Esophagus squamous epithelium (tissue), 4 donors: ENCODE data around the gene SLC16A11.

Experiments used
- CTCF ChIP-seq, 6 experiments: fragments of 450-650 bp in 4 of 6; fragments of 200-600 bp in 2 of 6; sonication (generic) in 2 of 6; IDR thresholded peaks; one replicate each; pipeline ENCODE4 v1.5.1; 2016 to 2019; ENCODE audit warnings: antibody characterized with exemption in 6 of 6, mild to moderate bottlenecking in 4 of 6, moderate library complexity in 4 of 6
- POLR2A ChIP-seq, 4 donors: fragments of 450-650 bp; IDR thresholded peaks; one replicate each; pipeline ENCODE4 v1.6.1; 2017; ENCODE audit warnings: antibody characterized with exemption in 4 of 4, mild to moderate bottlenecking in 4 of 4, moderate library complexity in 3 of 4

- no peak for TF ChIP-seq CTCF (IDR thresholded peaks at IDR 0.05)
- no peak for TF ChIP-seq POLR2A (IDR thresholded peaks at IDR 0.05)
These were observed 24.5 kb downstream of the SLC16A11 start for GRCh38 chr17:7019367-7019766.
